Naive thymus-derived CD8-positive, alpha-beta T cell (primary cell): ENCODE results near the gene INSM1. TPM values are rescaled to one million over a fixed set of nuclear protein-coding genes. Genes with fewer than 3 reads are reported as not detected.
"Not testable (repeated sequence)": the region's sequence is repeated elsewhere in the genome, so short reads cannot be mapped to it uniquely, and the experiment has no call there.

Experiments used
- ATAC-seq, 2 donors: fragments of 150-1000 bp; cut with Tn5 transposase in 1 of 2; sonication (Bioruptor Pico), chemical (Tn5 transposase) in 1 of 2; 1 replicate in 1 of 2; 2 replicates in 1 of 2; pipeline ENCODE4 v1.10.0; 2021; ENCODE audit warnings: mild to moderate bottlenecking in 2 of 2, moderate library complexity in 2 of 2
- POLR2A ChIA-PET: fragments of 350-600 bp; sonication (Branson Sonifier 250); formaldehyde crosslinking; loops from one replicate; lab custom pipeline; 2021; ENCODE audit warnings: antibody characterized with exemption; lab: Charles Lee
- DNase-seq, 10 donors: peaks; one replicate each; pipeline versions ENCODE4 v3.0.0 to v3.0.0-alpha.2; 2020 to 2022
- H3K27ac Mint-ChIP-seq, 10 donors: one replicate each; pipeline ENCODE4 v1.8.0; 2020 to 2022; ENCODE audit warnings: mild to moderate bottlenecking in 10 of 10, mixed read lengths in 10 of 10, moderate library complexity in 4 of 10, inconsistent platforms in 1 of 10
- H3K27me3 Mint-ChIP-seq, 5 donors: one replicate each; pipeline ENCODE4 v1.8.0; 2021 to 2022; ENCODE audit warnings: mixed read lengths in 5 of 5
- H3K36me3 Mint-ChIP-seq, 3 donors: one replicate each; pipeline ENCODE4 v1.8.0; 2020 to 2022; ENCODE audit warnings: mixed read lengths in 3 of 3, mild to moderate bottlenecking in 2 of 3, inconsistent platforms in 1 of 3
- H3K4me1 Mint-ChIP-seq, 4 donors: one replicate each; pipeline ENCODE4 v1.8.0; 2021 to 2022; ENCODE audit warnings: mixed read lengths in 4 of 4
- H3K4me3 Mint-ChIP-seq, 10 donors: one replicate each; pipeline ENCODE4 v1.8.0; 2020 to 2022; ENCODE audit warnings: mild to moderate bottlenecking in 10 of 10, mixed read lengths in 10 of 10, moderate library complexity in 6 of 10, inconsistent platforms in 1 of 10
- H3K9me3 Mint-ChIP-seq, 9 donors: one replicate each; pipeline ENCODE4 v1.8.0; 2020 to 2022; ENCODE audit warnings: mixed read lengths in 9 of 9, mild to moderate bottlenecking in 3 of 9, inconsistent platforms in 1 of 9, moderate library complexity in 1 of 9
- polyA plus RNA-seq, 3 donors: library from polyadenylated mRNA; unstranded; fragments of 300-500 nt; fragmentation: Illumina TruSeq; gene quantifications; one replicate each; pipeline ENCODE4 v1.2.3, GENCODE V29; 2021
- total RNA-seq, 8 experiments: library from RNA in 2 of 8; stranded (reverse) in 2 of 8; gene quantifications; one replicate each; pipeline ENCODE4 v1.2.3 and lab custom pipeline; 2021 to 2026

Gene INSM1
- total and polyA plus RNA-seq, 5 experiments from 2014 or later, result not detected

GRCh38 chr20:20340443-20340842 lies 27.5 kb upstream of the INSM1 start:
- POLR2A ChIA-PET, result no interaction called here
- Mint-ChIP-seq H3K9me3 (peaks cover 0 to 13% (median 3%) of the 10 kb centered on the region in 9 donors), H3K27me3 (peaks cover 1 to 12% (median 6%) of the 10 kb centered on the region in 5 donors), H3K36me3 (no peaks in the 10 kb centered on the region), H3K4me3 (no peak overlapping the region), H3K27ac (no peak overlapping the region), H3K4me1 (peaks cover 0 to 4% (median 0%) of the 10 kb centered on the region in 4 donors)
- DNase-seq (no peak), ATAC-seq (no peak)

GRCh38 chr20:20341371-20341770 lies 26.5 kb upstream of the INSM1 start:
- Mint-ChIP-seq H3K9me3 (peaks cover 0 to 13% (median 0%) of the 10 kb centered on the region in 9 donors), H3K4me3 (no peak overlapping the region), H3K27me3 (peaks cover 1 to 12% (median 6%) of the 10 kb centered on the region in 5 donors), H3K4me1 (peaks cover 0 to 4% (median 0%) of the 10 kb centered on the region in 4 donors), H3K27ac (no peak overlapping the region), H3K36me3 (no peaks in the 10 kb centered on the region)
- no peak for ATAC-seq
- no peak for DNase-seq
- POLR2A ChIA-PET, result no interaction called here

GRCh38 chr20:20342066-20342465 lies 25.8 kb upstream of the INSM1 start:
- ATAC-seq (no peak), DNase-seq (no peak)
- POLR2A ChIA-PET, result no interaction called here
- no peak overlapping the region for H3K27ac Mint-ChIP-seq
- H3K9me3 Mint-ChIP-seq, result peaks cover 0 to 7% (median 2%) of the 10 kb centered on the region in 9 donors
- peaks cover 0 to 5% (median 0%) of the 10 kb centered on the region in 3 donors for H3K36me3 Mint-ChIP-seq
- peaks cover 3 to 12% (median 6%) of the 10 kb centered on the region in 5 donors for H3K27me3 Mint-ChIP-seq
- H3K4me1 Mint-ChIP-seq, result peaks cover 0 to 2% (median 0%) of the 10 kb centered on the region in 4 donors
- H3K4me3 Mint-ChIP-seq, result no peak overlapping the region

GRCh38 chr20:20343932-20344331 lies 24.0 kb upstream of the INSM1 start:
- H3K27me3 Mint-ChIP-seq, result peaks cover 9 to 20% (median 13%) of the 10 kb centered on the region in 5 donors
- POLR2A ChIA-PET, result no interaction called here
- no peak for DNase-seq

GRCh38 chr20:20344476-20344875 lies 23.4 kb upstream of the INSM1 start:
- no peak overlapping the region for H3K27ac Mint-ChIP-seq
- no peak for ATAC-seq
- H3K4me3 Mint-ChIP-seq, result no peak overlapping the region

More at GRCh38 chr20:20343932-20344331, 24.0 kb upstream of the INSM1 start:
- Mint-ChIP-seq H3K36me3 (peaks cover 0 to 7% (median 0%) of the 10 kb centered on the region in 3 donors), H3K4me1 (peaks cover 0 to 2% (median 0%) of the 10 kb centered on the region in 4 donors), H3K27ac (no peak overlapping the region), H3K4me3 (no peak overlapping the region), H3K9me3 (peaks cover 0 to 19% (median 6%) of the 10 kb centered on the region in 9 donors)
- no peak for ATAC-seq

GRCh38 chr20:20353576-20353975 lies 14.3 kb upstream of the INSM1 start:
- peaks cover 0 to 8% (median 3%) of the 10 kb centered on the region in 9 donors for H3K9me3 Mint-ChIP-seq
- no peak for ATAC-seq
- H3K4me3 Mint-ChIP-seq, result no peak overlapping the region
- no peak overlapping the region for H3K27ac Mint-ChIP-seq
- peaks cover 29 to 50% (median 35%) of the 10 kb centered on the region in 5 donors for H3K27me3 Mint-ChIP-seq
- POLR2A ChIA-PET, result no interaction called here
- peaks cover 0 to 2% (median 0%) of the 10 kb centered on the region in 4 donors for H3K4me1 Mint-ChIP-seq
- no peak for DNase-seq
- H3K36me3 Mint-ChIP-seq, result peaks cover 0 to 2% (median 0%) of the 10 kb centered on the region in 3 donors

More at GRCh38 chr20:20344476-20344875, 23.4 kb upstream of the INSM1 start:
- POLR2A ChIA-PET, result no interaction called here
- Mint-ChIP-seq H3K36me3 (peaks cover 0 to 7% (median 0%) of the 10 kb centered on the region in 3 donors), H3K27me3 (peaks cover 13 to 24% (median 18%) of the 10 kb centered on the region in 5 donors), H3K4me1 (peaks cover 0 to 2% (median 0%) of the 10 kb centered on the region in 4 donors), H3K9me3 (peaks cover 0 to 19% (median 6%) of the 10 kb centered on the region in 9 donors)
- no peak for DNase-seq

GRCh38 chr20:20355503-20355902 lies 12.4 kb upstream of the INSM1 start:
- peaks cover 6 to 12% (median 11%) of the 10 kb centered on the region in 4 donors for H3K4me1 Mint-ChIP-seq
- DNase-seq, H3K9me3 Mint-ChIP-seq, H3K36me3 Mint-ChIP-seq, H3K27ac Mint-ChIP-seq, ATAC-seq, H3K4me3 Mint-ChIP-seq, POLR2A ChIA-PET: not testable (repeated sequence)
- H3K27me3 Mint-ChIP-seq, result peaks cover 24 to 41% (median 28%) of the 10 kb centered on the region in 5 donors

- H3K27me3 Mint-ChIP-seq, result peaks cover 20 to 54% (median 40%) of the 10 kb centered on the region in 5 donors
- no peak overlapping the region for H3K27ac Mint-ChIP-seq
- H3K9me3 Mint-ChIP-seq, result peaks cover 0 to 3% (median 0%) of the 10 kb centered on the region in 9 donors
- peaks cover 9 to 32% (median 27%) of the 10 kb centered on the region in 4 donors for H3K4me1 Mint-ChIP-seq
- DNase-seq, result no peak
- H3K4me3 Mint-ChIP-seq, result no peak overlapping the region
- H3K36me3 Mint-ChIP-seq, result peaks cover 0 to 2% (median 0%) of the 10 kb centered on the region in 3 donors
- ATAC-seq, result no peak
- POLR2A ChIA-PET, result no interaction called here
These were observed 9.1 kb upstream of the INSM1 start for GRCh38 chr20:20358801-20359200.

- H3K4me1 Mint-ChIP-seq, result peaks cover 7 to 34% (median 29%) of the 10 kb centered on the region in 4 donors
- peak overlapping the region in 3 of 10 donors; percentile 5 to 24 (median 6) for H3K4me3 Mint-ChIP-seq
- peaks cover 0 to 2% (median 0%) of the 10 kb centered on the region in 9 donors for H3K9me3 Mint-ChIP-seq
- DNase-seq, result no peak
- peaks cover 14 to 50% (median 36%) of the 10 kb centered on the region in 5 donors for H3K27me3 Mint-ChIP-seq
- POLR2A ChIA-PET, result no interaction called here
- ATAC-seq, result no peak
- peak overlapping the region in 1 of 10 donors; percentile 46 for H3K27ac Mint-ChIP-seq
- no peaks in the 10 kb centered on the region for H3K36me3 Mint-ChIP-seq
These were observed 8.3 kb upstream of the INSM1 start for GRCh38 chr20:20359628-20360027.

GRCh38 chr20:20360464-20360863 lies 7.4 kb upstream of the INSM1 start:
- POLR2A ChIA-PET, result no interaction called here
- H3K4me3 Mint-ChIP-seq, result peak overlapping the region in 8 of 10 donors; percentile 45 to 69 (median 54)
- H3K27me3 Mint-ChIP-seq, result peaks cover 17 to 51% (median 39%) of the 10 kb centered on the region in 5 donors
- no peaks in the 10 kb centered on the region for H3K9me3 Mint-ChIP-seq
- DNase-seq (peak in 3 of 10 donors; percentile 2 to 10 (median 5)), ATAC-seq (peak in 1 of 2 donors; percentile 41)
- H3K4me1 Mint-ChIP-seq, result peaks cover 7 to 34% (median 31%) of the 10 kb centered on the region in 4 donors
- H3K36me3 Mint-ChIP-seq, result no peaks in the 10 kb centered on the region
- H3K27ac Mint-ChIP-seq, result peak overlapping the region in 2 of 10 donors; percentile 17 to 26

GRCh38 chr20:20362774-20363433 lies 5.0 kb upstream of the INSM1 start:
- Mint-ChIP-seq H3K4me1 (peaks cover 7 to 42% (median 34%) of the 10 kb centered on the region in 4 donors), H3K27me3 (peaks cover 20 to 68% (median 49%) of the 10 kb centered on the region in 5 donors), H3K36me3 (no peaks in the 10 kb centered on the region), H3K9me3 (no peaks in the 10 kb centered on the region), H3K4me3 (peak overlapping the region in 2 of 10 donors; percentile 19 to 22), H3K27ac (no peak overlapping the region)
- ATAC-seq, result no peak
- DNase-seq, result no peak
- POLR2A ChIA-PET, result no interaction called here

GRCh38 chr20:20363434-20363798 lies 4.5 kb upstream of the INSM1 start:
- Mint-ChIP-seq H3K27ac (no peak overlapping the region), H3K9me3 (no peaks in the 10 kb centered on the region), H3K36me3 (no peaks in the 10 kb centered on the region), H3K27me3 (peaks cover 20 to 68% (median 49%) of the 10 kb centered on the region in 5 donors), H3K4me1 (peaks cover 7 to 42% (median 34%) of the 10 kb centered on the region in 4 donors), H3K4me3 (peak overlapping the region in 1 of 10 donors; percentile 19)
- DNase-seq (no peak), ATAC-seq (no peak)
- POLR2A ChIA-PET, result no interaction called here
